Gastroesophageal sphincter (tissue), 3 donors: ENCODE measurements around the gene AUTS2.

ENCODE experiments used
- POLR2A ChIP-seq, 2 donors: fragments of 450-650 bp; IDR thresholded peaks; one replicate each; pipeline ENCODE4 v1.6.1; 2017; ENCODE audit warnings: antibody characterized with exemption in 2 of 2, mild to moderate bottlenecking in 2 of 2, moderate library complexity in 1 of 2
- POLR2AphosphoS5 ChIP-seq: sonication (generic); formaldehyde crosslinking; IDR thresholded peaks from one replicate; pipeline ENCODE4 v1.6.1; 2017; ENCODE audit warnings: antibody characterized with exemption
- TF ChIP-seq, protein P1 (sequence below), 4 experiments: fragments of 200-600 bp in 2 of 4; fragments of 450-650 bp in 2 of 4; sonication (generic) in 1 of 4; IDR thresholded peaks; one replicate each; pipeline ENCODE4 v1.5.1; 2017 to 2019; ENCODE audit warnings: antibody characterized with exemption in 4 of 4, mild to moderate bottlenecking in 2 of 4, moderate library complexity in 2 of 4

DNA sequence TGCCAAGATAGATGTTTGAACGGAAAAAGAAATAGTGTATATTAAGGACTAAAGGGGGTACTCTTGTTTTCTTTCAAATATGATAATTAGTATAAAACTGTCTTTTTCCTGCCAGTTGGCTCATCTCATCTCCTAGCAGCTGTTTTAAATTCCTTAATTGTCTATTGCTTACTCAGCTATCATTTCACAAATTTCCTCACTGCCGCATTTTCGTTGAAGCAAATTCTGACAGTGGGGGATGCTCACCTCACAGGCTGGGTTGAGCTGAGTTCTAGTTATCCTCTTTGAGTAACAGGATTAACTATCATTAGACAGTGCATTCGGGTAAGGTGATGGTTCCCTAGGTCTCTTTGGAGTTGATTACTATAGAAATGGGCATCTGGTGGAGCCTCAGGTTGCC, 592.0 kb downstream of the AUTS2 start:
- TF ChIP-seq, protein P1, sequence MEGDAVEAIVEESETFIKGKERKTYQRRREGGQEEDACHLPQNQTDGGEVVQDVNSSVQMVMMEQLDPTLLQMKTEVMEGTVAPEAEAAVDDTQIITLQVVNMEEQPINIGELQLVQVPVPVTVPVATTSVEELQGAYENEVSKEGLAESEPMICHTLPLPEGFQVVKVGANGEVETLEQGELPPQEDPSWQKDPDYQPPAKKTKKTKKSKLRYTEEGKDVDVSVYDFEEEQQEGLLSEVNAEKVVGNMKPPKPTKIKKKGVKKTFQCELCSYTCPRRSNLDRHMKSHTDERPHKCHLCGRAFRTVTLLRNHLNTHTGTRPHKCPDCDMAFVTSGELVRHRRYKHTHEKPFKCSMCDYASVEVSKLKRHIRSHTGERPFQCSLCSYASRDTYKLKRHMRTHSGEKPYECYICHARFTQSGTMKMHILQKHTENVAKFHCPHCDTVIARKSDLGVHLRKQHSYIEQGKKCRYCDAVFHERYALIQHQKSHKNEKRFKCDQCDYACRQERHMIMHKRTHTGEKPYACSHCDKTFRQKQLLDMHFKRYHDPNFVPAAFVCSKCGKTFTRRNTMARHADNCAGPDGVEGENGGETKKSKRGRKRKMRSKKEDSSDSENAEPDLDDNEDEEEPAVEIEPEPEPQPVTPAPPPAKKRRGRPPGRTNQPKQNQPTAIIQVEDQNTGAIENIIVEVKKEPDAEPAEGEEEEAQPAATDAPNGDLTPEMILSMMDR (IDR thresholded peaks at IDR 0.05) = no peak
- TF ChIP-seq POLR2A (IDR thresholded peaks at IDR 0.05) = no peak
- no peak for TF ChIP-seq POLR2AphosphoS5
